DOHH2 (cell line): ENCODE data around the gene RHOU.

Source experiments
- CTCF ChIP-seq: fragments of 200-600 bp; sonication (generic); IDR thresholded peaks from one replicate; pipeline ENCODE4 v1.5.1; 2014; ENCODE audit warnings: antibody characterized with exemption, mild to moderate bottlenecking, low read depth, low read length; ENCODE audit not compliant: poor library complexity, severe bottlenecking
- EZH2phosphoT487 ChIP-seq: fragments of 200-600 bp; sonication (generic); IDR thresholded peaks from 2 replicates; pipeline ENCODE4 v1.6.1; 2017; ENCODE audit warnings: borderline replicate concordance, mild to moderate bottlenecking, antibody characterized with exemption, low read length, moderate library complexity, mixed read lengths

GRCh38 chr1:228778466-228778865, 43.2 kb downstream of the RHOU start:
- TF ChIP-seq CTCF (no peak), EZH2phosphoT487 (no peak)
